Neural cell (in vitro differentiated cells): ENCODE data around the gene HAO2. TPM values are rescaled to one million over a fixed set of nuclear protein-coding genes. Genes with fewer than 3 reads are reported as not detected.

Experiments used
- H2AFZ ChIP-seq: fragments of 200-600, 300-800 bp; sonication (generic), shearing (Covaris generic); 2 replicates; pipeline ENCODE4 v1.6.0; 2014; ENCODE audit warnings: low read depth, mild to moderate bottlenecking, antibody characterized with exemption, low read length, moderate library complexity
- H3F3A ChIP-seq: fragments of 200-600 bp; shearing (Covaris generic); 2 replicates; pipeline ENCODE4 v1.6.1; 2016; ENCODE audit warnings: mild to moderate bottlenecking, moderate library complexity, mixed read lengths, antibody characterized with exemption, low read length; ENCODE audit not compliant: insufficient read depth, poor library complexity, severe bottlenecking
- H3K27ac ChIP-seq: fragments of 200-600, 300-800 bp; sonication (generic), shearing (Covaris generic); 2 replicates; pipeline ENCODE4 v1.5.1; 2014; ENCODE audit warnings: mild to moderate bottlenecking, low read length, moderate library complexity
- H3K27me3 ChIP-seq: fragments of 300-800, 200-600 bp; sonication (generic), shearing (Covaris generic); 2 replicates; pipeline ENCODE4 v1.6.0; 2014; ENCODE audit warnings: mild to moderate bottlenecking, low read depth, low read length, moderate library complexity; ENCODE audit not compliant: insufficient read depth
- H3K36me3 ChIP-seq: fragments of 300-800, 200-600 bp; sonication (generic), shearing (Covaris generic); 2 replicates; pipeline ENCODE4 v1.5.1; 2014; ENCODE audit warnings: mild to moderate bottlenecking, antibody characterized with exemption, low read length, moderate library complexity; ENCODE audit not compliant: insufficient read depth
- H3K4me2 ChIP-seq: fragments of 300-800, 200-600 bp; sonication (generic), shearing (Covaris generic); 2 replicates; pipeline ENCODE4 v1.6.0; 2014; ENCODE audit warnings: mild to moderate bottlenecking, low read length
- H3K4me3 ChIP-seq: fragments of 300-800, 200-600 bp; sonication (generic), shearing (Covaris generic); 2 replicates; pipeline ENCODE4 v1.5.1; 2014; ENCODE audit warnings: mild to moderate bottlenecking, low read length, moderate library complexity
- H3K79me2 ChIP-seq: fragments of 200-600 bp; shearing (Covaris generic); replicated peaks from 2 replicates; pipeline ENCODE4 v1.6.0; 2014; ENCODE audit warnings: mild to moderate bottlenecking, low read length, moderate library complexity; ENCODE audit not compliant: insufficient read depth
- H3K9ac ChIP-seq: fragments of 300-800, 200-600 bp; sonication (generic), shearing (Covaris generic); 2 replicates; pipeline ENCODE4 v1.6.1; 2016; ENCODE audit warnings: mild to moderate bottlenecking, low read length, mixed read lengths
- H3K9me2 ChIP-seq: fragments of 200-600 bp; shearing (Covaris generic); 2 replicates; pipeline ENCODE4 v1.6.1; 2016; ENCODE audit warnings: mild to moderate bottlenecking, low read length, mixed read lengths; ENCODE audit not compliant: insufficient read depth
- H3K9me3 ChIP-seq: fragments of 200-600, 300-800 bp; sonication (generic), shearing (Covaris generic); 2 replicates; pipeline ENCODE4 v1.6.1; 2016; ENCODE audit warnings: mild to moderate bottlenecking, mixed run types, low read length, moderate library complexity, mixed read lengths
- H4K20me1 ChIP-seq: fragments of 200-600 bp; shearing (Covaris generic); 2 replicates; pipeline ENCODE4 v1.6.1; 2016; ENCODE audit warnings: mild to moderate bottlenecking, mixed run types; ENCODE audit not compliant: insufficient read depth
- EP300 ChIP-seq: fragments of 450-650 bp; conservative IDR thresholded peaks from 2 replicates; pipeline ENCODE4 v1.6.1; 2014; ENCODE audit warnings: antibody characterized with exemption, mild to moderate bottlenecking, moderate library complexity; ENCODE audit not compliant: poor library complexity, severe bottlenecking
- EZH2 ChIP-seq: fragments of 200-600, 300-800 bp; shearing (Covaris generic), sonication (generic); IDR thresholded peaks from 2 replicates; pipeline ENCODE4 v1.6.1; 2014; ENCODE audit warnings: antibody characterized with exemption, low read length, borderline replicate concordance, mild to moderate bottlenecking; ENCODE audit not compliant: insufficient read depth, poor library complexity, severe bottlenecking
- MXI1 ChIP-seq: fragments of 450-650 bp; conservative IDR thresholded peaks from 2 replicates; pipeline ENCODE4 v1.6.1; 2014; ENCODE audit warnings: antibody characterized with exemption, mild to moderate bottlenecking; ENCODE audit not compliant: poor library complexity, severe bottlenecking
- POLR2AphosphoS5 ChIP-seq: IDR thresholded peaks from 2 replicates; pipeline ENCODE4 v1.6.1; 2012
- RAD21 ChIP-seq: fragments of 450-650 bp; conservative IDR thresholded peaks from 2 replicates; pipeline ENCODE4 v1.6.1; 2014; ENCODE audit warnings: antibody characterized with exemption, mild to moderate bottlenecking, moderate library complexity
- REST ChIP-seq: IDR thresholded peaks from 2 replicates; pipeline ENCODE4 v1.6.1; 2012; ENCODE audit warnings: borderline replicate concordance
- SMC3 ChIP-seq: fragments of 450-650 bp; conservative IDR thresholded peaks from 2 replicates; pipeline ENCODE4 v1.6.1; 2014; ENCODE audit warnings: antibody characterized with exemption, mild to moderate bottlenecking, moderate library complexity; ENCODE audit not compliant: poor library complexity
- TAF1 ChIP-seq: IDR thresholded peaks from 2 replicates; pipeline ENCODE4 v1.6.1; 2012; ENCODE audit warnings: low read depth
- polyA plus RNA-seq: library from polyadenylated mRNA; depleted of rRNA; stranded (reverse); fragments of >200 nt; gene quantifications from 2 replicates; pipeline ENCODE4 v1.2.3, GENCODE V29; 2014
- TF ChIP-seq, protein P1 (sequence below): fragments of 450-650 bp; IDR thresholded peaks from 2 replicates; pipeline ENCODE4 v1.5.1; 2014; ENCODE audit warnings: antibody characterized with exemption, mild to moderate bottlenecking, moderate library complexity; ENCODE audit not compliant: poor library complexity, severe bottlenecking

HAO2 gene
- polyA plus RNA-seq, 1 donor from 2014 or later, result not detected

GRCh38 chr1:119321666-119322419 lies 46.7 kb upstream of the HAO2 start:
- Histone ChIP-seq H3K36me3 (no peaks in the 10 kb centered on the region), H3K9me2 (no peaks in the 10 kb centered on the region), H3K27ac (no peak overlapping the region), H3K79me2 (no peaks in the 10 kb centered on the region), H3K9ac (no peak overlapping the region), H3K4me3 (no peak overlapping the region), H3K4me2 (no peak overlapping the region), H4K20me1 (no peaks in the 10 kb centered on the region), H3K27me3 (no peaks in the 10 kb centered on the region), H3K9me3 (no peaks in the 10 kb centered on the region), H2AFZ (no peak overlapping the region), H3F3A (no peaks in the 10 kb centered on the region)
- TF ChIP-seq TAF1 (no peak), EZH2 (no peak), SMC3 (no peak), EP300 (no peak), REST (no peak), RAD21 (no peak), MXI1 (no peak), POLR2AphosphoS5 (no peak)
- TF ChIP-seq, protein P1, sequence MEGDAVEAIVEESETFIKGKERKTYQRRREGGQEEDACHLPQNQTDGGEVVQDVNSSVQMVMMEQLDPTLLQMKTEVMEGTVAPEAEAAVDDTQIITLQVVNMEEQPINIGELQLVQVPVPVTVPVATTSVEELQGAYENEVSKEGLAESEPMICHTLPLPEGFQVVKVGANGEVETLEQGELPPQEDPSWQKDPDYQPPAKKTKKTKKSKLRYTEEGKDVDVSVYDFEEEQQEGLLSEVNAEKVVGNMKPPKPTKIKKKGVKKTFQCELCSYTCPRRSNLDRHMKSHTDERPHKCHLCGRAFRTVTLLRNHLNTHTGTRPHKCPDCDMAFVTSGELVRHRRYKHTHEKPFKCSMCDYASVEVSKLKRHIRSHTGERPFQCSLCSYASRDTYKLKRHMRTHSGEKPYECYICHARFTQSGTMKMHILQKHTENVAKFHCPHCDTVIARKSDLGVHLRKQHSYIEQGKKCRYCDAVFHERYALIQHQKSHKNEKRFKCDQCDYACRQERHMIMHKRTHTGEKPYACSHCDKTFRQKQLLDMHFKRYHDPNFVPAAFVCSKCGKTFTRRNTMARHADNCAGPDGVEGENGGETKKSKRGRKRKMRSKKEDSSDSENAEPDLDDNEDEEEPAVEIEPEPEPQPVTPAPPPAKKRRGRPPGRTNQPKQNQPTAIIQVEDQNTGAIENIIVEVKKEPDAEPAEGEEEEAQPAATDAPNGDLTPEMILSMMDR, result no peak

GRCh38 chr1:119323216-119323982 lies 45.2 kb upstream of the HAO2 start:
- Histone ChIP-seq H3K9ac (no peak overlapping the region), H3K9me3 (no peaks in the 10 kb centered on the region), H3K79me2 (no peaks in the 10 kb centered on the region), H4K20me1 (no peaks in the 10 kb centered on the region), H3K9me2 (no peaks in the 10 kb centered on the region), H3K4me2 (no peak overlapping the region), H3F3A (no peaks in the 10 kb centered on the region), H3K27ac (no peak overlapping the region), H3K4me3 (no peak overlapping the region), H3K27me3 (no peaks in the 10 kb centered on the region), H2AFZ (no peak overlapping the region), H3K36me3 (no peaks in the 10 kb centered on the region)
- TF ChIP-seq EP300, result no peak
- TF ChIP-seq, protein P1, result no peak
- no peak for TF ChIP-seq SMC3
- no peak for TF ChIP-seq EZH2
